Endothelial cell of umbilical vein (primary cell): ENCODE data around the gene EVC.

Experiments used
- EZH2 ChIP-seq: IDR thresholded peaks from 2 replicates; pipeline ENCODE4 v1.6.1; 2012; ENCODE audit warnings: borderline replicate concordance, low read depth, mild to moderate bottlenecking, moderate library complexity, low read length, inconsistent platforms; ENCODE audit not compliant: severe bottlenecking
- FOS ChIP-seq: IDR thresholded peaks from 2 replicates; pipeline ENCODE4 v1.6.1; 2011; ENCODE audit warnings: mild to moderate bottlenecking, low read length, moderate library complexity, borderline replicate concordance; ENCODE audit not compliant: insufficient read depth
- JUN ChIP-seq: IDR thresholded peaks from 2 replicates; pipeline ENCODE4 v1.6.1; 2011; ENCODE audit warnings: borderline replicate concordance, low read depth; ENCODE audit not compliant: insufficient read length, insufficient read depth
- POLR2A ChIP-seq: IDR thresholded peaks from 2 replicates; pipeline ENCODE4 v1.6.1; 2012; ENCODE audit warnings: low read depth, mild to moderate bottlenecking, control low read depth, low read length
- POLR2AphosphoS5 ChIP-seq: IDR thresholded peaks from 2 replicates; pipeline ENCODE4 v1.6.1; 2012; ENCODE audit warnings: low read depth, mild to moderate bottlenecking, control low read depth, low read length, moderate library complexity; ENCODE audit not compliant: insufficient read depth
- TF ChIP-seq, protein P1 (sequence below), 2 donors: IDR thresholded peaks; 1 replicate in 1 of 2; 2 replicates in 1 of 2; pipeline ENCODE4 v1.5.1; 2011; ENCODE audit warnings: low read length in 2 of 2, mild to moderate bottlenecking in 2 of 2, moderate library complexity in 2 of 2, control low read depth in 1 of 2, inconsistent platforms in 1 of 2, low read depth in 1 of 2; ENCODE audit not compliant: insufficient read depth in 1 of 2; ENCODE audit errors: extremely low read depth in 1 of 2
- TF ChIP-seq, protein P2 (sequence below): IDR thresholded peaks from 2 replicates; pipeline ENCODE4 v1.6.1; 2011; ENCODE audit not compliant: insufficient read depth, insufficient read length

GRCh38 chr4:5789141-5789540, 78.1 kb downstream of the EVC start:
- TF ChIP-seq, protein P1, sequence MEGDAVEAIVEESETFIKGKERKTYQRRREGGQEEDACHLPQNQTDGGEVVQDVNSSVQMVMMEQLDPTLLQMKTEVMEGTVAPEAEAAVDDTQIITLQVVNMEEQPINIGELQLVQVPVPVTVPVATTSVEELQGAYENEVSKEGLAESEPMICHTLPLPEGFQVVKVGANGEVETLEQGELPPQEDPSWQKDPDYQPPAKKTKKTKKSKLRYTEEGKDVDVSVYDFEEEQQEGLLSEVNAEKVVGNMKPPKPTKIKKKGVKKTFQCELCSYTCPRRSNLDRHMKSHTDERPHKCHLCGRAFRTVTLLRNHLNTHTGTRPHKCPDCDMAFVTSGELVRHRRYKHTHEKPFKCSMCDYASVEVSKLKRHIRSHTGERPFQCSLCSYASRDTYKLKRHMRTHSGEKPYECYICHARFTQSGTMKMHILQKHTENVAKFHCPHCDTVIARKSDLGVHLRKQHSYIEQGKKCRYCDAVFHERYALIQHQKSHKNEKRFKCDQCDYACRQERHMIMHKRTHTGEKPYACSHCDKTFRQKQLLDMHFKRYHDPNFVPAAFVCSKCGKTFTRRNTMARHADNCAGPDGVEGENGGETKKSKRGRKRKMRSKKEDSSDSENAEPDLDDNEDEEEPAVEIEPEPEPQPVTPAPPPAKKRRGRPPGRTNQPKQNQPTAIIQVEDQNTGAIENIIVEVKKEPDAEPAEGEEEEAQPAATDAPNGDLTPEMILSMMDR (IDR thresholded peaks at IDR 0.05; ENCODE audit: extremely low read depth in 1 of 2, insufficient read depth in 1 of 2, low read depth in 1 of 2, low read length in 2 of 2), result no peak
- TF ChIP-seq POLR2A, result no peak
- TF ChIP-seq EZH2, result no peak
- TF ChIP-seq JUN, result no peak
- TF ChIP-seq, protein P2, sequence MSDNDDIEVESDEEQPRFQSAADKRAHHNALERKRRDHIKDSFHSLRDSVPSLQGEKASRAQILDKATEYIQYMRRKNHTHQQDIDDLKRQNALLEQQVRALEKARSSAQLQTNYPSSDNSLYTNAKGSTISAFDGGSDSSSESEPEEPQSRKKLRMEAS, result no peak
- no peak for TF ChIP-seq POLR2AphosphoS5
- no peak for TF ChIP-seq FOS
